HG03342 (cell line): ENCODE data around the gene COG8.
"Not testable (repeated sequence)": the region's sequence is repeated elsewhere in the genome, so short reads cannot be mapped to it uniquely, and the experiment has no call there.

ENCODE experiments used
- ATAC-seq: cut with Tn5 transposase; IDR thresholded peaks from one replicate; pipeline ENCODE4 v1.9.1; 2021; ENCODE audit warnings: mild to moderate bottlenecking, moderate library complexity; ENCODE audit not compliant: unreplicated experiment

COG8 gene

GRCh38 chr16:69319826-69320739 is 19.3 kb downstream of the COG8 start:
- no peak for ATAC-seq

- no peak for ATAC-seq
Observed at GRCh38 chr16:69319381-69319780, 20.0 kb downstream of the COG8 start.

GRCh38 chr16:69318911-69319289 is 20.5 kb downstream of the COG8 start:
- no peak for ATAC-seq

GRCh38 chr16:69318177-69318910 is 21.0 kb downstream of the COG8 start:
- ATAC-seq, result no peak

- ATAC-seq, result no peak
Observed at GRCh38 chr16:69316595-69317034, 22.7 kb downstream of the COG8 start.

GRCh38 chr16:69315486-69316311 is 23.7 kb downstream of the COG8 start:
- ATAC-seq, result no peak

GRCh38 chr16:69314534-69314933 is 24.8 kb downstream of the COG8 start:
- no peak for ATAC-seq

GRCh38 chr16:69313469-69313868 is 25.9 kb downstream of the COG8 start:
- ATAC-seq, result no peak

GRCh38 chr16:69311533-69312387 is 27.6 kb downstream of the COG8 start:
- peak; percentile 45 for ATAC-seq

- ATAC-seq, result peak; percentile 90
Observed at GRCh38 chr16:69310653-69311532, 28.5 kb downstream of the COG8 start, which contains the start of gene VPS4A. Gene VPS4A (plus strand): TSS chr16:69311350. CDS start chr16:69311512, 162 bp downstream.

GRCh38 chr16:69309316-69309715 is 30.0 kb downstream of the COG8 start:
- ATAC-seq, result no peak

GRCh38 chr16:69307856-69308255 is 31.5 kb downstream of the COG8 start:
- ATAC-seq, result no peak

GRCh38 chr16:69307091-69307490 is 32.3 kb downstream of the COG8 start:
- ATAC-seq, result no peak

- ATAC-seq, result no peak
Observed at GRCh38 chr16:69306031-69306430, 33.3 kb downstream of the COG8 start.

GRCh38 chr16:69302301-69302700 is 37.1 kb downstream of the COG8 start:
- ATAC-seq, result no peak

GRCh38 chr16:69301861-69302260 is 37.5 kb downstream of the COG8 start:
- ATAC-seq, result no peak

- no peak for ATAC-seq
Observed at GRCh38 chr16:69301187-69301586, 38.2 kb downstream of the COG8 start.

- no peak for ATAC-seq
Observed at GRCh38 chr16:69298261-69298660, 41.1 kb downstream of the COG8 start.

GRCh38 chr16:69296771-69297170 is 42.6 kb downstream of the COG8 start:
- ATAC-seq, result not testable (repeated sequence)
